Activated CD8-positive, alpha-beta memory T cell treated with anti-CD3 and anti-CD28 coated beads, Interleukin-2, amount 10 ng/mL, durations not matched to agents 7 days and 5 days (primary cell): ENCODE results near the gene MFSD12. TPM values are rescaled to one million over a fixed set of nuclear protein-coding genes. Genes with fewer than 3 reads are reported as not detected.
A peak's percentile ranks its signal among the peaks of the same experiment; 100 is the strongest.
"Not testable (repeated sequence)": the region's sequence is repeated elsewhere in the genome, so short reads cannot be mapped to it uniquely, and the experiment has no call there.

Experiments
- ATAC-seq: fragments of 150-1000 bp; cut with Tn5 transposase; one replicate; pipeline ENCODE4 v1.10.0; 2021; ENCODE audit warnings: moderate library complexity
- CTCF ChIA-PET: fragments of 350-600 bp; sonication (Branson Sonifier 250); formaldehyde crosslinking; loops from one replicate; lab custom pipeline; 2021; ENCODE audit warnings: antibody characterized with exemption; lab: Charles Lee
- DNase-seq: peaks from one replicate; pipeline ENCODE4 v3.0.0-alpha.2; 2020
- H3K27ac Mint-ChIP-seq: one replicate; pipeline ENCODE4 v1.8.0; 2021; ENCODE audit warnings: mild to moderate bottlenecking, mixed read lengths
- H3K27me3 Mint-ChIP-seq: one replicate; pipeline ENCODE4 v1.8.0; 2021; ENCODE audit warnings: mixed read lengths
- H3K36me3 Mint-ChIP-seq: one replicate; pipeline ENCODE4 v1.8.0; 2021; ENCODE audit warnings: mild to moderate bottlenecking, mixed read lengths
- H3K4me1 Mint-ChIP-seq: one replicate; pipeline ENCODE4 v1.8.0; 2021; ENCODE audit warnings: mixed read lengths
- H3K4me3 Mint-ChIP-seq: one replicate; pipeline ENCODE4 v1.8.0; 2021; ENCODE audit warnings: mild to moderate bottlenecking, moderate library complexity, mixed read lengths
- H3K9me3 Mint-ChIP-seq: one replicate; pipeline ENCODE4 v1.8.0; 2022; ENCODE audit warnings: low read depth, mixed read lengths
- total RNA-seq, 2 experiments: library from RNA; stranded (reverse); gene quantifications; one replicate each; pipeline ENCODE4 v1.2.3, GENCODE V29; 2021

The MFSD12 gene
- total RNA-seq, 2 experiments from 2014 or later: 54.8 to 71.4 TPM

- no peaks in the 10 kb centered on the region for H3K36me3 Mint-ChIP-seq
- no peak for ATAC-seq
- no peaks in the 10 kb centered on the region for H3K9me3 Mint-ChIP-seq
- DNase-seq: no peak
- H3K4me1 Mint-ChIP-seq: no peaks in the 10 kb centered on the region
- CTCF ChIA-PET: interaction anchor here (1.1 to 2.4 kb wide), 5 partner anchors 24 to 269 kb away, joined by 3 to 6 read pairs (median 3); partner anchors contain the start of gene TJP3
- H3K27me3 Mint-ChIP-seq: no peaks in the 10 kb centered on the region
- H3K27ac Mint-ChIP-seq: no peak overlapping the region
- H3K4me3 Mint-ChIP-seq: no peak overlapping the region
Measured at GRCh38 chr19:3591876-3592613, 34.7 kb upstream of the MFSD12 start.

GRCh38 chr19:3590991-3591659, 33.7 kb upstream of the MFSD12 start:
- Mint-ChIP-seq H3K27ac (no peak overlapping the region), H3K27me3 (no peaks in the 10 kb centered on the region), H3K36me3 (no peaks in the 10 kb centered on the region), H3K4me1 (no peaks in the 10 kb centered on the region), H3K4me3 (no peak overlapping the region), H3K9me3 (no peaks in the 10 kb centered on the region)
- ATAC-seq: no peak
- no peak for DNase-seq
- CTCF ChIA-PET: interaction anchor here (0.6 to 2.4 kb wide), 5 partner anchors 37 to 268 kb away, joined by 3 to 6 read pairs (median 3); partner anchors contain the start of gene TJP3

- no peak overlapping the region for H3K27ac Mint-ChIP-seq
- no peaks in the 10 kb centered on the region for H3K27me3 Mint-ChIP-seq
- no peak overlapping the region for H3K4me3 Mint-ChIP-seq
- ATAC-seq (no peak), DNase-seq (no peak)
- H3K36me3 Mint-ChIP-seq: no peaks in the 10 kb centered on the region
- H3K4me1 Mint-ChIP-seq: no peaks in the 10 kb centered on the region
- CTCF ChIA-PET: interaction anchor here (2.4 kb wide), 1 partner anchor 103 kb away, joined by 6 read pairs; no protein-coding TSS in a partner anchor
- H3K9me3 Mint-ChIP-seq: no peaks in the 10 kb centered on the region
Measured at GRCh38 chr19:3589949-3590348, 32.6 kb upstream of the MFSD12 start.

- H3K27ac Mint-ChIP-seq: no peak overlapping the region
- ATAC-seq (no peak), DNase-seq (no peak)
- no peaks in the 10 kb centered on the region for H3K4me1 Mint-ChIP-seq
- H3K4me3 Mint-ChIP-seq: no peak overlapping the region
- H3K9me3 Mint-ChIP-seq: no peaks in the 10 kb centered on the region
- CTCF ChIA-PET: no interaction called here
- no peaks in the 10 kb centered on the region for H3K36me3 Mint-ChIP-seq
- no peaks in the 10 kb centered on the region for H3K27me3 Mint-ChIP-seq
Measured at GRCh38 chr19:3589439-3589838, 32.1 kb upstream of the MFSD12 start.

GRCh38 chr19:3586707-3587346, 29.4 kb upstream of the MFSD12 start:
- DNase-seq: no peak
- CTCF ChIA-PET: interaction anchor here (1.2 to 2.1 kb wide), 2 partner anchors 32 to 42 kb away, joined by 3 to 9 read pairs; no protein-coding TSS in a partner anchor
- Mint-ChIP-seq H3K27ac (no peak overlapping the region), H3K4me3 (no peak overlapping the region), H3K27me3 (peaks cover 6% of the 10 kb centered on the region), H3K4me1 (no peaks in the 10 kb centered on the region), H3K9me3 (no peaks in the 10 kb centered on the region), H3K36me3 (no peaks in the 10 kb centered on the region)
- no peak for ATAC-seq

GRCh38 chr19:3586127-3586626, 28.8 kb upstream of the MFSD12 start:
- DNase-seq (no peak), ATAC-seq (no peak)
- H3K27ac Mint-ChIP-seq: no peak overlapping the region
- H3K36me3 Mint-ChIP-seq: no peaks in the 10 kb centered on the region
- no peaks in the 10 kb centered on the region for H3K4me1 Mint-ChIP-seq
- peaks cover 6% of the 10 kb centered on the region for H3K27me3 Mint-ChIP-seq
- H3K9me3 Mint-ChIP-seq: no peaks in the 10 kb centered on the region
- H3K4me3 Mint-ChIP-seq: no peak overlapping the region
- CTCF ChIA-PET: interaction anchor here (0.5 to 1.7 kb wide), 7 partner anchors 16 to 69 kb away, joined by 3 to 7 read pairs (median 4); partner anchors contain the start of gene TBXA2R

GRCh38 chr19:3585301-3586126, 28.1 kb upstream of the MFSD12 start, which contains the start of gene GIPC3:
TSS of gene GIPC3 (plus strand) at chr19:3585478. CDS start at chr19:3585598, 120 bp downstream.
- Mint-ChIP-seq H3K4me3 (no peak within 1 kb of the TSS), H3K4me1 (no peaks in the 10 kb centered on the region), H3K9me3 (no peaks in the 10 kb centered on the region), H3K27ac (no peak within 1 kb of the TSS), H3K27me3 (peaks cover 6% of the 10 kb centered on the region), H3K36me3 (no peaks in the 10 kb centered on the region)
- CTCF ChIA-PET: interaction anchor here (0.5 to 1.7 kb wide), 7 partner anchors 16 to 68 kb away, joined by 3 to 7 read pairs (median 4); partner anchors contain the start of gene TBXA2R
- peak; percentile 27 for ATAC-seq
- no peak for DNase-seq

- H3K27me3 Mint-ChIP-seq, H3K9me3 Mint-ChIP-seq, DNase-seq, H3K4me1 Mint-ChIP-seq, H3K27ac Mint-ChIP-seq, H3K36me3 Mint-ChIP-seq, ATAC-seq, H3K4me3 Mint-ChIP-seq: not testable (repeated sequence)
- CTCF ChIA-PET: interaction anchor here (0.8 to 1.7 kb wide), 3 partner anchors 14 to 39 kb away, joined by 3 to 7 read pairs (median 4); no protein-coding TSS in a partner anchor
Measured at GRCh38 chr19:3584036-3584802, 26.8 kb upstream of the MFSD12 start.

- not testable (repeated sequence) for DNase-seq, H3K36me3 Mint-ChIP-seq, H3K27ac Mint-ChIP-seq, ATAC-seq, H3K4me3 Mint-ChIP-seq, H3K4me1 Mint-ChIP-seq, H3K9me3 Mint-ChIP-seq, H3K27me3 Mint-ChIP-seq
- CTCF ChIA-PET: interaction anchor here (0.8 kb wide), 1 partner anchor 37 kb away, joined by 4 read pairs; no protein-coding TSS in a partner anchor
Measured at GRCh38 chr19:3581792-3582191, 24.4 kb upstream of the MFSD12 start.

GRCh38 chr19:3580156-3580934, 23.0 kb upstream of the MFSD12 start:
- Mint-ChIP-seq H3K27me3 (peaks cover 6% of the 10 kb centered on the region), H3K36me3 (peaks cover 1% of the 10 kb centered on the region), H3K9me3 (no peaks in the 10 kb centered on the region), H3K4me1 (no peaks in the 10 kb centered on the region), H3K27ac (no peak overlapping the region), H3K4me3 (no peak overlapping the region)
- CTCF ChIA-PET: no interaction called here
- DNase-seq: no peak
- no peak for ATAC-seq

- CTCF ChIA-PET: no interaction called here
- no peak overlapping the region for H3K27ac Mint-ChIP-seq
- no peak overlapping the region for H3K4me3 Mint-ChIP-seq
- H3K36me3 Mint-ChIP-seq: peaks cover 10% of the 10 kb centered on the region
- no peak for DNase-seq
- peaks cover 3% of the 10 kb centered on the region for H3K4me1 Mint-ChIP-seq
- no peak for ATAC-seq
- peaks cover 2% of the 10 kb centered on the region for H3K27me3 Mint-ChIP-seq
- H3K9me3 Mint-ChIP-seq: no peaks in the 10 kb centered on the region
Measured at GRCh38 chr19:3578390-3578789, 21.0 kb upstream of the MFSD12 start.
